Ramos (cell line): ENCODE measurements around the gene GORASP2.

ENCODE experiments used
- in situ Hi-C: fragments of 300-500 bp; cut with MboI; formaldehyde crosslinking; loops from one replicate; pipeline ENCODE4 v1.14.3; 2022; ENCODE audit warnings: low sequenced_read_pairs; ENCODE audit not compliant: unreplicated experiment

The GORASP2 gene

DNA sequence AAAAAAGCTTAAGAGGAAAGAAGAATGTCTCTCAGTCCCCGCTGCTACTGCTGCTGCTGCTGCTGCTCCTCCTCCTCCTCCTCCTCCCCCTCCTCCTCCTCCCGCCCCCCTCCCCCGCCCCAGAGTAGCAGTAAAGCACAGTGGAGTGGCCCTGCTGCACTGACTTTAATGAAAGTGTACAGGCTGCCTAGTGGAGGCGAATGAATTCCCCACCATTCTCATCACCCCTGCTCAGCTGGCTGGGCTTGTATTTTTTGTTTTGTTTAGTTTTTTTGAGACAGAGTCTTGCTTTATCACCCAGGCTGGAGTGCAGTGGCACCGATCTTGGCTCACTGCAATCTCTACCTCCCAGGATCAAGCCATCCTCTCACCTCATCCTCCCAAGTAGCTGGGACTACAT lies 34.3 kb downstream of the GORASP2 start:
- in situ Hi-C loops: loop anchor here (25.0 kb wide), 1 partner anchor 1149 kb away; the partner anchor contains the start of gene DLX2

DNA sequence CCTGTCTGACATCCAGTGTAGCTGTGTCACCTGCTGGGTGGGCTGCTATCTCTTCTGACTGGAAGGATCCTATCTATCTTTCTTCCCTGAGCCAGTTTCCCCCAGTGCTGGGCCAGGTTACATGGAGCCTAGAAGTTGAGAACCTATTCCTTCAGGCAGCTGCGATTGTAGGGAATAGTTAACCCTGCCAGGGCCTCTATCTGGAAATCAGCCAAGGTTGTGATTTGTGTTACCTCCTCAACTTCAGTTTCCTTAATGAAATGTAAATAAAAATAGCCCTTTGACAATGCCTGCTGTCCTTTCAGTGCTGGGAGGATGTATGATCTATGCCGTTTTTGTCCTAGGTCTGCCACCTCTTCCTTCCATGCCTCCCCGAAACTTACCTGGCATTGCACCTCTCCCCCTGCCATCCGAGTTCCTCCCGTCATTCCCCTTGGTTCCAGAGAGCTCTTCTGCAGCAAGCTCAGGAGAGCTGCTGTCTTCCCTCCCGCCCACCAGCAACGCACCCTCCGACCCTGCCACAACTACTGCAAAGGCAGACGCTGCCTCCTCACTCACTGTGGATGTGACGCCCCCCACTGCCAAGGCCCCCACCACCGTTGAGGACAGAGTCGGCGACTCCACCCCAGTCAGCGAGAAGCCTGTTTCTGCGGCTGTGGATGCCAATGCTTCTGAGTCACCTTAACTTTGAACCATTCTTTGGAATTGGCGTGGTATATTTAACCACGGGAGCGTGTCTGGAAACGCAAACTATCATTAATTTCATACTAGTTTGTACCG lies 36.6 kb downstream of the GORASP2 start:
- in situ Hi-C loops: loop anchor here (25.0 kb wide), 1 partner anchor 1147 kb away; the partner anchor contains the start of gene DLX2

DNA sequence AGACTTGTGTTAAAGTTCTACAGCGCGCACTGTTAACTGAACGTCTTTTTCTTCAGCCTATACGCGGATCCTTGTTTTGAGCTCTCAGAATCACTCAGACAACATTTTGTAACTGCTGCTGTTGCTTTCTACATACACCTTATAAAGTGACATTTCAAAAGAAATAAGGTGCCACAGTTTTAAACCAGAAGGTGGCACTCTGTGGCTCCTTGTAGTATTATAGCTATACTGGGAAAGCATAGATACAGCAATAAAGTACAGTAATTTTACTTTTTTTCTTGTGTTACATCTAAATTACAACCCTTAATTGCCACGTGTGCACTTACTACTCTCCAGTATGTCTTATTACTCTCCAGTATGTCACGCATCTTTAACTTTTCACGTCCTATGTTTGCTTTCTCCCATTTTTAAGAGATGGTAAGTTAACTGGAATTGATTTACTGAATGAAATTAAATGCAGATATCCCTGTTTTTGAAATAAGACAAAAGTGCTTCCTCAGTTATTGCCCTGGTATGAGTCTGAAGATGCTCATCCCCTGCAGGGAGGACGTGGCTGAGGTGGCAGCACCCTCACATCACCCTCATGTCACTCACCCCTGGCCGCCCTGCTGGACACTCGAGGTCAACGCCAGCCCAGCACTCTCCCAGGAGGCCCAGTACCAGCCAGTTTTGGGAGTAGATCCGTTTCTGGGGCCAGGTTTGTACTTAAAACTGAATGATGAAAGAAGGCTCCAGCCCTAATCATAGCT lies 37.8 kb downstream of the GORASP2 start:
- in situ Hi-C loops: loop anchor here (25.0 kb wide), 1 partner anchor 1145 kb away; the partner anchor contains the start of gene DLX2

DNA sequence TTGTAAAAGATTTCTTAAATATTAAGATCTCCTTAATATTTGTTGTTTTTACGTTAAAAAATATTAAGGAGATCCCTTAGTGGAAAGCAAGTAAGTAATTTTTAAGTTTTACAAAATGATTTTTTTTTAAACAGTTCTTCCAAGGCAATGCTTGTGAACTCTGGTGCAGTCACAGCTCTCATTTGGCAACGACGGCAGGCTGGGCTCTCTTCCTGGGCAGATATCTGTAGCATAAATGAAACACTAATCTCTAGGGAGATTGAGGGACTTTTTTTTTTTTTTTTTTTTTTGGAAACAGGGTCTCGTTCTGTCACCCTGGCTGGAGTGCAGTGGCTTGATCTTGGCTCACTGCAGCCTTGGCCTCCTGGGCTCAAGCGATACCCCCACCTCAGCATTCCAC lies 38.5 kb downstream of the GORASP2 start:
- in situ Hi-C loops: loop anchor here (25.0 kb wide), 1 partner anchor 1145 kb away; the partner anchor contains the start of gene DLX2

DNA sequence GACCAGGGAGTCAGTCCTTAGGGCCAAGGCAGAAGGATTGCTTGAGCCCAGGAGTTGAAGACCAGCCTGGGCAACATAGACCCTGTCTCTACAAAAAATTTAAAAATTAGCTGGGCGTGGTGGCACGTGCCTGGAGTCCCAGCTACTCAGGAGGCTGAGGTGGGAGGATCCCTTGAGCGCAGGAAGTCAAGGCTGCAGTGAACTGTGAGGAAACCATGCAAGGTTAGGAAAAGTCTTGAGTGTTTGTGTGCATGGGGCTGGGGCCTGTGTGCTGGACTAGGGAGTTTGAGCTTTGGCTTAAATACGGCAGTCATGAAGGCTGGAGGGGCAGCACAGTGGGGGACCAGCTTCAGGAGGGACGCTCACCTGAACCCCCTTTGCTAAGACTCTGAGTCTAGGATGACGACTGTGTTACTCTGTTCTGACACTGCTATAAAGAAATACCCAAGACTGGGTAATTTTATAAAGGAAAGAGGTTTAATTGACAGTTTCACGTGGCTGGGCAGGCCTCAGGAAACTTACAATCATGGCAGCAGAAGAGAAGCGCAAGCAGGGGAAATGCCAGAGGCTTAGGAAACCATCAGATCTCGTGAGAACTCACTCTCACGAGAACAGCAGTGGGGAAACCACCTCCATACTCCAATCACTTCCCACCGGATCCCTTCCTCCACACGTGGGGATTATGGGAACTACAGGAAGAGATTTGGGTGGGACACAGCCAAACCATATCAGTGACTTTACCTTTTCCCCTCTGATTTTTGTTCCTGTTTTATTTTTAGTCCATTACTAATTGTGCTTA lies 39.4 kb downstream of the GORASP2 start:
- in situ Hi-C loops: loop anchor here (25.0 kb wide), 1 partner anchor 1144 kb away; the partner anchor contains the start of gene DLX2

DNA sequence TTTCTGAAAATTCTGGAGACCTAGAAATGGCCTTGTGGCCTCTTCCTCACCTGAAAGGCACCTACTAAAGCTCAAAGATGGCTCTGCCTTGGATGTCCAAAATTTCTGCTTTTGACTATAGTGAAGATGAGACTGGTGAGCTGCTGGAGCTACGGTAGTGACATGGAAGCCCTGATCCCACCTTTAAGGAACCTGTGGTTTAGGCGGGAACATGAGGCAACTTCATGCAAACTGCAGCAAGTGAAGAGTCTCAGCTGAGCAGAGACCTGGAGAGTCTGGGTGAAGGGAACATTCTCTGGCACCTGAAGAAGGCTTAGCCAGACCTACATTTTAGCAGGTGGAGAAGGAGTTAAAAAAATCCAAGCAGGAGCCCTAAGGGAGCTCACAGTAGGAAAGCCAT lies 40.0 kb downstream of the GORASP2 start:
- in situ Hi-C loops: loop anchor here (25.0 kb wide), 1 partner anchor 1143 kb away; the partner anchor contains the start of gene DLX2

DNA sequence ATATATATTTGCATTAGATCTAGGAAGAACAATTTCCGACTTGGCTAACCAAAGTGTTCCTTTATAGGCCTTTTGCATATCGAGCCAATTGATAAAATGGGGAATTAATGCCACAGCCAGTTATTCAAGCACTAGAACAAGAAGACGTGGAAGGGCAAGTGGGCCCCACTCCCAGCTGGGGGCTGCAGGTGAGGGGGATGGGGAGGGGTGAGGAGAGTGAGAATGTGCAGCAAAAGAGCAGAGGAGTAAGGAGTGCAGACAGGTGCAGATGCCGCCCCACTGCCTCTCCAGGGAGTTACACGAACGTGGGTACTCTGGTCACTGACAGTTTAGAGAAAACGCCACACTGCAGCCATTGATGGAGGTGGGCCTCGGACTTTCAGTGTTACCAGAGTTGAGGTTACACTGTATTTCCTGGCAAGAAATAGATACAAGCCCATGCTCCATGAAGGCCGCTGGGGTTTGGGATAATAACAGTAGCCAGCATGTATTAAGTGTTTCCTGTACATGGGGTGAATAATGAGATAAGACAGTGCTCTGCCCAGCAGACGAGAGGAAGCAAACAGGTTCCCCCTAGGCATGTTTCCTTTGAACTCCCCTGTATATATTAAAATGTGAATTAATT lies 40.9 kb downstream of the GORASP2 start:
- in situ Hi-C loops: loop anchor here (10.0 to 25.0 kb wide), 2 partner anchors 455 to 1142 kb away; partner anchors contain the start of gene DLX2

DNA sequence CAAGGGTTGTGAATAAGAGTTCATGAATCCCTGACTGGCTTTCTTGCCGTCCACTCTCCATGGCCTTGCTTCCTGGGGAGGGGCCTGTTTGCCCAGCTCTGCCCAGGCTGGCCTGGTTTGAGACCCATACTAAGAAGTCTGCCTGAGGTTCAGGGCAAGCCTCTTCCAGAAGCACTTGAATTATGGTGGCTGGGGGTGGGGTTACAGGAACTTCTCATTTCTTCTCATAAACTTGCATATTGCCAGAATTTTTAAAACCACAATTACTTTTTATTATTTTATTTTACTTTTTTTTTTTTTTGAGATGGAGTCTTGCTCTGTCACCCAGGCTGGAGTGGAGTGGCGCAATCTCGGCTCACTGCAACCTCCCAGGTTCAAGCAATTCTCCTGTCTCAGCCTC lies 42.0 kb downstream of the GORASP2 start:
- in situ Hi-C loops: loop anchor here (10.0 to 25.0 kb wide), 2 partner anchors 454 to 1141 kb away; partner anchors contain the start of gene DLX2

DNA sequence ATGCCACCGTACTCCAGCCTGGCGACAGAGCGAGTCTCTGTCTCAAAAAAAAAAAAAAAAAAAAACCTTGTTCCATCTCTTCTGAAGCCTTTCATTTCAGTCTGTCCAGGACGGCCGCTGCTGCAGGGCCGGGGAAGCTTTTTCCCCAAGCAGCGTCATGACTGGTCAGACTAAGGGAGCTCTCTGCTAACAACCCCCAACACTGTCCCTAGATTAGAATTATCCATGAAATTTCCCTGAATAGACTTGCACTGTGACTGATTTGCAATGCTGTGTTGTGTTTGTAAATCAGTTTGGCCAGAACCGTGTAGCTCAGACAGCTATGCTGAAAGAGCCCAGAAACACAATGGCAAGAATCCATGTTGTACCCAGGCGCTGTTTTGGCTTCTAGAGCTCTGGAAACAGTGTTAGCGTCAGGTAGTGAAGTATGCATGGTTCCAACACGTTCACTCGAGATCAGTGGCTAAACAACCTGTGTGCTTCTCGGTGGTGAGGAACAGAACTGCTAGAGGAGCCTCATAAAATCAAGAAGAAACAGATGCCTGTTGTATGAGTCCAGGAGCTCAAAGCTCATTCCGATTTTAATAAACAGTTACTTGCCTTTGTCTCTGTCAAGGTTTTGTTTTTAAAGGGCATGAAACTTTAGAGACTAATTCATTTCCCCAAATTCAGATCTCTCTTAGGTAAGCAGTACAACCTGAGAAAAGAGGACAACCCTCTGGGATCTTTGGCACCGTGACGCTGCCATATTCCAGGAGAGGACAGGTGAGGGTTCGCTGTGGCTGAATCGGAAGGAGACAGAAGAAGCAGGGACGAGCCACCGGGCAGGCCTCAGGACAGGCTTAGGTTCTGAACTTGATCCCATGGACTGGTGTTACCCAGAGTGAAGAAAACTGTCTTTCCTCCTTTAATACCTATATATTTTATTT lies 43.5 kb downstream of the GORASP2 start:
- in situ Hi-C loops: loop anchor here (10.0 to 25.0 kb wide), 2 partner anchors 452 to 1140 kb away; partner anchors contain the start of gene DLX2

DNA sequence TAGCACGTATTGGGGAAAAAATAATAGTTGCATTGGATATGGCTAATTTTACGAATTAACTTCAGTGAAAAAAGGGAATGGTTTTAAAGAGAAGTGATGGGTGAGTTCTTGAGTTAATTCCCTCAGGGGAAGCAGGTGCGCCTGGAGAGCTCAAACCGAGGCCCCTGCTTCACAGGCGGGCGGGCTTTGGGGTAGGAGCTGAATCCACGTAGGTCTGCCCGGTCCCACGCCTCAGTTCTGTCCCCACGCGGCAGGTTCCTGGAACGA lies 44.1 kb downstream of the GORASP2 start:
- in situ Hi-C loops: loop anchor here (10.0 to 25.0 kb wide), 2 partner anchors 452 to 1139 kb away; partner anchors contain the start of gene DLX2

DNA sequence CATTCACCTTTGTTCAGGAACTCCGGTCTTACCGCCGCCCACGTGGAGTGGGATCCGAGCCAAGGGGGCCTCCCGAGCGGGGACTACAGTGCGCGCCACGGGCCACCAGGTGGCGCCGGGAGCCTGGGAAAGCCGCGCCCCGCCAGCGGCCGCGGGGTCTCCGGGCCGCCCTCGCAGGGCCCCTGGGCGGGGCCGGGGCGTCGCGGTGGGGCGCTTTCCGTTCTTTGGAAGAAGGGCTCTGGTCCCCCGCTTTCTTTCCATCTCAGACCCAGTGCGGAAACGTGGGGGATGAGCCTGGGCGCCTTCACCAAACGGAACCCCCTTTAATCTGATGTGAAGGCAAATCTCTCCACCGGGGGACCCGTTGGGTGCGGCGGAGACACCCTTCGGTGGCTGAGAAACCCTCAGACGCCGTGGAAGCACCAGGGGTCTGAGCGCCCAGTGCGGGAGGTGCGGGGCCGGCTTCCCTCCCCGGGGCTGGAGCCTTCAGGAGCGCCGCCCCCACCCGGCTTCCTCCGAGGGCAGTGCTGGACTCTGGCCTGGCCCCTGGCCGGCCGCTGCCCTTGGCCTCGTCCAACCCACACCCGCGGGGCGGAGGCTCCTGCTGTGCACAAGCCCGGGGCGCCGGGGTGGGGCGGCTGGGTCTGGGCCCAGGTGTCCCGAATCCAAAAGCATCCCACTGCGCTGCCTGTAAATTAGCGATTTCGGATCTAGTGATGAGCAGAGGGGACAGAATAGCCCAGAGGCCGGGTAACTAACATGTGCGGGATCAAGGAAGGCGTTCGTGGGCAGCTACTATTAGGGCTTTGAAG lies 44.6 kb downstream of the GORASP2 start:
- in situ Hi-C loops: loop anchor here (10.0 to 25.0 kb wide), 2 partner anchors 451 to 1139 kb away; partner anchors contain the start of gene DLX2

DNA sequence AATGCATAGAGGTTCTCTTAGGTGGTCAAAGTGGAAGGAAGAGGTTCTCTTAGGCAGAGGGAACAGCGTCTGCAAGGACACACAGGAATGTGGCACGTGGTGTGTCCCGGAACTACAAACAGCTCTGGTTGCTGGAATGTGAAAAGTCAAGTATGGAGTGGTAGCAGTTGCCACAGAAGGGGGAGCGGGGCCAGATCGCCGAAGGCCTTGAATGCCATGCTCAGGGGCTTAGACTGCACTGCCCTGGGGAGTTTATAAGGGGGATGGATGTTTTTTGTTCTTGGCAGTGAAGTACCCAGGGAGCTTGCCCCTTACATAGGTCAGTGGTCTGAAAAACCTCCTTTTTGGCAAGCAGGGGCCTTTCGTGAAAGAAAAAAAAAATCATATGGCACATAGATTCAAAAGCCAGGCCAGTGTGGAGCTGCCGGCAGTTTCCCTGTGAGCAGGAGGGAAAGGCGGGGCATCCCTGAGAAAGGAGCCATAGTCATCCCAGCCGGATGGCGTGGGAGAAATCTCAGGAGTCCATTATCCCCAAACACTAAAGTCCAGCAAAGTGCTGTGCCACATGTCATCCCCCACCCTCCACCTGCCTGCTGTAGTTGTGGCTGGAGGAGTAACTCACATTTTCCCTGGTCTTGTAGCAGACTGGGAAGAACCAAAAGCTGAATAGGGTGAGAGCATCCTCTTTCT lies 45.4 kb downstream of the GORASP2 start:
- in situ Hi-C loops: loop anchor here (10.0 to 25.0 kb wide), 2 partner anchors 450 to 1138 kb away; partner anchors contain the start of gene DLX2

DNA sequence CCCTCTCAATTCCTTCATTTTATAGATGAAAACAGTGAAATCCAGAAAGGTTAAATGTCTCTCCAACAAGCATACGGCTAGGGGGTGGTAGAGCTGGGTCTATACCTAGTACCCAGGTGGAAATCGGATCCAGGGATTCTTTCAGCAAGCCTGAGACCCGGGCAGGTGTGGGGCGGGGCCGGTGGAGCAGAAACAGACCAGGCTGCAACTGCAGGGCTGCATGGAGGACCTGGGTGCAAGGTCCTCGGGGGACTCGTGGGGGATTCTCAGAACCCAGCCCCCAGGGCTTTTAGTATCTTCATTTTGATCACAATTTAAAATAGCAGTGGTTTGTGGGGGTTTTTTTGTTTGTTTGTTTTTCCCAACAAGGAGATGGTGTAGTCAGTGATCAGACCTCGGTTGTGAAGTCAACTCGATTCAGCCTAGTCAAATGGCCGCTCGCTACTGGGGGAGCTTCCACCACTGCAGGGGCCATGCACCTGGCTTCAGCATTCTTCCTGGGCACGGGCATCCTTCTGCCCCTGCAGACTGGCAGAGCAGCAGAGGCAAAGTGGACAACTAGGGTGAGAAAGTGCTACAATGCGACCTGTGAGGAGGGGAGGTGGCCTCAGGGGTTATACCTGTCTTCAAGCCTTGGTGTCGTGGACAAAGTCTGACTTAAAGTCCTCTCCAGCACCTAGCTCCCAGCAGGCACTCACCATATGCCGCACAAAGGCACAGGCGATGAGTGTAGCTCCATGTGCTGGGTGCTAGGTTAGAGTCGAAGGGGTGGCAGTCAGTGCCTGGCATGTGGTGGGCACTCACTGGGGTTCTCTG lies 46.3 kb downstream of the GORASP2 start:
- in situ Hi-C loops: loop anchor here (10.0 kb wide), 1 partner anchor 449 kb away; no protein-coding TSS in a partner anchor

DNA sequence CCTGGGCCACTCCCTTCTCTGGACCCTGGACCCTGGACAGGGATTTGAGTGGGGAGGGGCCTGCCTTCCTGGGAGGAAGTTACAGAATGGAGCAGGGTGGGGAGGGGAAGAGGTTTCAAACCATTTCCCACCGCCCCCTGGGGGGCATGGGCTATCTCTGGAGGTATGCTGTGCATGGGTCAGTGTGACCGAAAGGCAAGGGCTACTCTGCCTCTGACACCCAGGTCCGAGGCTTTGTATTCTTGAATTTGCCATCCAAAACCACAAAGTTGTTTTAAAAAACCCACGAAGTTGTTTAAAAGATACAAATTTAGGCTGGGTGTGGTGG lies 46.9 kb downstream of the GORASP2 start:
- in situ Hi-C loops: loop anchor here (10.0 kb wide), 1 partner anchor 449 kb away; no protein-coding TSS in a partner anchor

DNA sequence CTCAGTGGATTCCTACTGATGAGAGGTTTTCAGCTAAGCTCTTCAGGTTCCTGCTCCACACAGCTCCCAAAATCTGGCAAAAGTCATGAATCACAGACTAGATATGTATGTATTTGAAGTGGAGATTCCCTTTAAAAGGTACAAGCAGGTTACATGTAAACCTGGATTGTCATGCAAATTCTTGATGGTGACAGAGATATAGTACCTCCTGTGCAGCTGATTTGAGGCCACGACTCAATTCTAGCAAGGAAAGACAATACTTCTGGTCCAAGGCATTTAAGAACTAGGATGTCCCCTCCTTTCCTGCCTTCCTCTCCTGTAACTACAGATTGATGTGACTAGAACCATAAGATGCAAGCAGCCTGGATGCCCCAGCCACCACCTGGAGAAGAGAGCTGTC lies 55.0 kb downstream of the GORASP2 start:
- in situ Hi-C loops: no loop called here

DNA sequence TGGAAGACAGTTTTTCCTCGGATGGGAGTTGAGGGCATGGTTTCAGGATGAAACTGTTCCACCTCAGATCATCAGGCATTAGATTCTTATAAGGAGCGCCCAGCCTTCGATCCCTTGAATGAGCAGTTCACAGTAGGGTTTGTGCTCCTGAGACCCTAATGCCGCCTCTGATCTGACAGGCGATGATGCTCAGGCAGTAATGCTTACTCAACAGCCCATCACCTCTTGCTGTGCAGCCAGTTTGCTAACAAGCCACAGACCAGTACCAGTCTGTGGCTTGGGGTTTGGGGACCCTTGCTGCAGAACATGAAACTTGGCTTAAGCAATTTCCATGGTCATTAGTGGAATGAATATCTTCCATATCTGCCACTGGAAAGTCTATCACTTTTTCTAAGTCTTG lies 56.4 kb downstream of the GORASP2 start:
- in situ Hi-C loops: no loop called here
